HL-60 (cell line): ENCODE measurements around the gene RUNX1.

Experiments
- DNase-seq, 2 experiments: peaks; one replicate each; pipeline ENCODE4 v3.0.0-alpha.2; 2010 to 2020; ENCODE audit warnings: low read depth in 1 of 2, low spot score in 1 of 2
- H3K27ac ChIP-seq: fragments of 250-450 bp; sonication (Bioruptor Pico); replicated peaks from 2 replicates; pipeline ENCODE4 v1.5.1; 2020; ENCODE audit warnings: mild to moderate bottlenecking, moderate library complexity
- H3K27me3 ChIP-seq: fragments of 250-450 bp; sonication (Bioruptor Pico); 2 replicates; pipeline ENCODE4 v1.5.1; 2021; ENCODE audit warnings: mild to moderate bottlenecking, moderate library complexity; ENCODE audit not compliant: insufficient read depth, poor library complexity, severe bottlenecking
- H3K4me3 ChIP-seq: replicated peaks from 2 replicates; pipeline ENCODE4 v1.5.1; 2011; ENCODE audit warnings: mild to moderate bottlenecking, control low read depth, low read length; ENCODE audit not compliant: insufficient read depth
- CTCF ChIP-seq: IDR thresholded peaks from one replicate; pipeline ENCODE4 v1.5.1; 2011; ENCODE audit warnings: low read length, control low read depth, inconsistent platforms; ENCODE audit not compliant: insufficient read depth
- GABPA ChIP-seq: IDR thresholded peaks from 2 replicates; pipeline ENCODE4 v1.6.1; 2012; ENCODE audit warnings: low read depth
- POLR2AphosphoS5 ChIP-seq: IDR thresholded peaks from 2 replicates; pipeline ENCODE4 v1.6.1; 2012; ENCODE audit warnings: low read depth
- REST ChIP-seq: IDR thresholded peaks from 2 replicates; pipeline ENCODE4 v1.6.1; 2012; ENCODE audit warnings: low read depth; ENCODE audit not compliant: insufficient replicate concordance
- SPI1 ChIP-seq: IDR thresholded peaks from 2 replicates; pipeline ENCODE4 v1.6.1; 2012; ENCODE audit warnings: low read depth, mild to moderate bottlenecking, borderline replicate concordance

Gene RUNX1

GRCh38 chr21:34781526-34781925 lies 267.6 kb downstream of the RUNX1 start:
- H3K27me3 ChIP-seq, result no peaks in the 10 kb centered on the region
- TF ChIP-seq SPI1 (no peak), GABPA (no peak)
- no peak overlapping the region for H3K27ac ChIP-seq
- no peak overlapping the region for H3K4me3 ChIP-seq
- DNase-seq, result no peak

GRCh38 chr21:34779860-34780259 lies 269.2 kb downstream of the RUNX1 start:
- no peak for TF ChIP-seq REST
- TF ChIP-seq CTCF, result no peak
- TF ChIP-seq SPI1, result no peak
- TF ChIP-seq POLR2AphosphoS5, result no peak
- no peak for TF ChIP-seq GABPA
- Histone ChIP-seq H3K4me3 (no peak overlapping the region), H3K27me3 (no peaks in the 10 kb centered on the region), H3K27ac (no peak overlapping the region)
- no peak for DNase-seq

- Histone ChIP-seq H3K27ac (no peak overlapping the region), H3K4me3 (no peak overlapping the region), H3K27me3 (no peaks in the 10 kb centered on the region)
- no peak for DNase-seq
- no peak for TF ChIP-seq SPI1
- no peak for TF ChIP-seq REST
- no peak for TF ChIP-seq GABPA
- no peak for TF ChIP-seq POLR2AphosphoS5
- no peak for TF ChIP-seq CTCF
These were observed 273.3 kb downstream of the RUNX1 start for GRCh38 chr21:34775793-34776192.

- no peak for TF ChIP-seq CTCF
- no peak for TF ChIP-seq SPI1
- no peak for TF ChIP-seq REST
- no peak for TF ChIP-seq GABPA
- no peak for TF ChIP-seq POLR2AphosphoS5
- DNase-seq, result no peak
- no peaks in the 10 kb centered on the region for H3K27me3 ChIP-seq
- no peak overlapping the region for H3K27ac ChIP-seq
- H3K4me3 ChIP-seq, result no peak overlapping the region
These were observed 274.4 kb downstream of the RUNX1 start for GRCh38 chr21:34774750-34775149.
